Activated naive CD4-positive, alpha-beta T cell treated with anti-CD3 and anti-CD28 coated beads for 36 hours (primary cell): ENCODE results near the gene SMLR1. TPM values are rescaled to one million over a fixed set of nuclear protein-coding genes. Genes with fewer than 3 reads are reported as not detected.

Experiments
- CTCF ChIA-PET: fragments of 350-600 bp; sonication (Branson Sonifier 250); formaldehyde crosslinking; loops from one replicate; lab custom pipeline; 2021; ENCODE audit warnings: antibody characterized with exemption; lab: Charles Lee
- DNase-seq: peaks from one replicate; pipeline ENCODE4 v3.0.0-alpha.2; 2020
- H3K27ac Mint-ChIP-seq: one replicate; pipeline ENCODE4 v1.8.0; 2021; ENCODE audit warnings: mild to moderate bottlenecking, mixed read lengths
- H3K27me3 Mint-ChIP-seq: one replicate; pipeline ENCODE4 v1.8.0; 2021; ENCODE audit warnings: low read depth, mixed read lengths
- H3K36me3 Mint-ChIP-seq: one replicate; pipeline ENCODE4 v1.8.0; 2021; ENCODE audit warnings: low read depth, mixed read lengths
- H3K4me1 Mint-ChIP-seq: one replicate; pipeline ENCODE4 v1.8.0; 2021; ENCODE audit warnings: low read depth, mixed read lengths
- H3K4me3 Mint-ChIP-seq: one replicate; pipeline ENCODE4 v1.8.0; 2021; ENCODE audit warnings: mild to moderate bottlenecking, moderate library complexity, mixed read lengths
- H3K9me3 Mint-ChIP-seq: one replicate; pipeline ENCODE4 v1.8.0; 2021; ENCODE audit warnings: mixed read lengths
- intact Hi-C: fragments of 100-400 bp; cut with micrococcal nuclease; formaldehyde crosslinking; loops from one replicate; pipeline ENCODE4 v1.15.1; 2023
- total RNA-seq, 2 experiments: library from RNA; stranded (reverse); gene quantifications; one replicate each; pipeline ENCODE4 v1.2.3, GENCODE V29; 2021

The SMLR1 gene
- total RNA-seq, 2 experiments from 2014 or later: not detected

- H3K27ac Mint-ChIP-seq: no peak overlapping the region
- intact Hi-C loops: no loop called here
- H3K27me3 Mint-ChIP-seq: no peaks in the 10 kb centered on the region
- no peak for DNase-seq
- H3K36me3 Mint-ChIP-seq: no peaks in the 10 kb centered on the region
- CTCF ChIA-PET: interaction anchor here (0.6 to 0.7 kb wide), 4 partner anchors 70 to 1380 kb away, joined by 3 to 5 read pairs (median 4); no protein-coding TSS in a partner anchor
- H3K4me1 Mint-ChIP-seq: no peaks in the 10 kb centered on the region
- no peaks in the 10 kb centered on the region for H3K9me3 Mint-ChIP-seq
- H3K4me3 Mint-ChIP-seq: no peak overlapping the region
Measured at GRCh38 chr6:130859161-130859867, 32.1 kb downstream of the SMLR1 start.

- DNase-seq: no peak
- intact Hi-C loops: no loop called here
- Mint-ChIP-seq H3K4me1 (no peaks in the 10 kb centered on the region), H3K9me3 (no peaks in the 10 kb centered on the region), H3K36me3 (no peaks in the 10 kb centered on the region), H3K4me3 (no peak overlapping the region), H3K27ac (no peak overlapping the region), H3K27me3 (no peaks in the 10 kb centered on the region)
- CTCF ChIA-PET: interaction anchor here (1.4 kb wide), 1 partner anchor 9 kb away, joined by 5 read pairs; no protein-coding TSS in a partner anchor
Measured at GRCh38 chr6:130862370-130862769, 35.2 kb downstream of the SMLR1 start.

- intact Hi-C loops: no loop called here
- no peak for DNase-seq
- no peaks in the 10 kb centered on the region for H3K4me1 Mint-ChIP-seq
- H3K4me3 Mint-ChIP-seq: no peak overlapping the region
- no peaks in the 10 kb centered on the region for H3K9me3 Mint-ChIP-seq
- no peaks in the 10 kb centered on the region for H3K27me3 Mint-ChIP-seq
- H3K27ac Mint-ChIP-seq: no peak overlapping the region
- H3K36me3 Mint-ChIP-seq: no peaks in the 10 kb centered on the region
- CTCF ChIA-PET: interaction anchor here (1.4 kb wide), 1 partner anchor 8 kb away, joined by 5 read pairs; no protein-coding TSS in a partner anchor
Measured at GRCh38 chr6:130863415-130864230, 36.4 kb downstream of the SMLR1 start.

- no peaks in the 10 kb centered on the region for H3K27me3 Mint-ChIP-seq
- no peak overlapping the region for H3K4me3 Mint-ChIP-seq
- no peaks in the 10 kb centered on the region for H3K36me3 Mint-ChIP-seq
- DNase-seq: no peak
- intact Hi-C loops: no loop called here
- H3K4me1 Mint-ChIP-seq: no peaks in the 10 kb centered on the region
- no peak overlapping the region for H3K27ac Mint-ChIP-seq
- H3K9me3 Mint-ChIP-seq: no peaks in the 10 kb centered on the region
- CTCF ChIA-PET: no interaction called here
Measured at GRCh38 chr6:130864344-130864743, 37.1 kb downstream of the SMLR1 start.

GRCh38 chr6:130865793-130866192, 38.6 kb downstream of the SMLR1 start:
- Mint-ChIP-seq H3K9me3 (no peaks in the 10 kb centered on the region), H3K27me3 (no peaks in the 10 kb centered on the region), H3K4me3 (no peak overlapping the region), H3K4me1 (no peaks in the 10 kb centered on the region), H3K27ac (no peak overlapping the region), H3K36me3 (peaks cover 1% of the 10 kb centered on the region)
- intact Hi-C loops: no loop called here
- DNase-seq: no peak
- CTCF ChIA-PET: no interaction called here

- intact Hi-C loops: loop anchor here (5.0 kb wide), 1 partner anchor 792 kb away; no protein-coding TSS in a partner anchor
- Mint-ChIP-seq H3K4me3 (no peak overlapping the region), H3K27me3 (no peaks in the 10 kb centered on the region), H3K9me3 (no peaks in the 10 kb centered on the region), H3K4me1 (peaks cover 4% of the 10 kb centered on the region), H3K36me3 (peaks cover 1% of the 10 kb centered on the region), H3K27ac (no peak overlapping the region)
- no peak for DNase-seq
- CTCF ChIA-PET: interaction anchor here (0.7 kb wide), 1 partner anchor 1273 kb away, joined by 3 read pairs; no protein-coding TSS in a partner anchor
Measured at GRCh38 chr6:130869681-130870080, 42.5 kb downstream of the SMLR1 start.

GRCh38 chr6:130870179-130870880, 43.1 kb downstream of the SMLR1 start:
- peaks cover 4% of the 10 kb centered on the region for H3K4me1 Mint-ChIP-seq
- H3K9me3 Mint-ChIP-seq: no peaks in the 10 kb centered on the region
- H3K4me3 Mint-ChIP-seq: no peak overlapping the region
- H3K27me3 Mint-ChIP-seq: no peaks in the 10 kb centered on the region
- H3K36me3 Mint-ChIP-seq: peaks cover 1% of the 10 kb centered on the region
- intact Hi-C loops: loop anchor here (5.0 kb wide), 1 partner anchor 793 kb away; no protein-coding TSS in a partner anchor
- DNase-seq: no peak
- no peak overlapping the region for H3K27ac Mint-ChIP-seq
- CTCF ChIA-PET: interaction anchor here (0.7 to 2.2 kb wide), 7 partner anchors 15 to 1274 kb away, joined by 3 to 12 read pairs (median 5); no protein-coding TSS in a partner anchor

GRCh38 chr6:130872250-130873095, 45.3 kb downstream of the SMLR1 start:
- intact Hi-C loops: loop anchor here (1.0 to 5.0 kb wide), 2 partner anchors 550 to 795 kb away; no protein-coding TSS in a partner anchor
- Mint-ChIP-seq H3K4me3 (no peak overlapping the region), H3K9me3 (no peaks in the 10 kb centered on the region), H3K27me3 (no peaks in the 10 kb centered on the region), H3K27ac (no peak overlapping the region), H3K36me3 (peaks cover 1% of the 10 kb centered on the region), H3K4me1 (peaks cover 4% of the 10 kb centered on the region)
- peak; percentile 86 for DNase-seq
- CTCF ChIA-PET: interaction anchor here (0.6 to 2.2 kb wide), 12 partner anchors 10 to 550 kb away, joined by 3 to 12 read pairs (median 5); no protein-coding TSS in a partner anchor

- no peak overlapping the region for H3K27ac Mint-ChIP-seq
- intact Hi-C loops: loop anchor here (5.0 kb wide), 1 partner anchor 796 kb away; no protein-coding TSS in a partner anchor
- peaks cover 4% of the 10 kb centered on the region for H3K4me1 Mint-ChIP-seq
- peaks cover 1% of the 10 kb centered on the region for H3K36me3 Mint-ChIP-seq
- no peaks in the 10 kb centered on the region for H3K27me3 Mint-ChIP-seq
- H3K9me3 Mint-ChIP-seq: no peaks in the 10 kb centered on the region
- DNase-seq: no peak
- CTCF ChIA-PET: interaction anchor here (0.6 to 0.7 kb wide), 2 partner anchors 272 to 543 kb away, joined by 3 to 7 read pairs; no protein-coding TSS in a partner anchor
- no peak overlapping the region for H3K4me3 Mint-ChIP-seq
Measured at GRCh38 chr6:130873746-130874145, 46.5 kb downstream of the SMLR1 start.

- H3K4me1 Mint-ChIP-seq: no peaks in the 10 kb centered on the region
- intact Hi-C loops: loop anchor here (10.0 kb wide), 1 partner anchor 1035 kb away; no protein-coding TSS in a partner anchor
- H3K27ac Mint-ChIP-seq: no peak overlapping the region
- no peak overlapping the region for H3K4me3 Mint-ChIP-seq
- no peak for DNase-seq
- H3K9me3 Mint-ChIP-seq: no peaks in the 10 kb centered on the region
- no peaks in the 10 kb centered on the region for H3K27me3 Mint-ChIP-seq
- CTCF ChIA-PET: interaction anchor here (9.2 kb wide), 1 partner anchor 235 kb away, joined by 104 read pairs; no protein-coding TSS in a partner anchor
- no peaks in the 10 kb centered on the region for H3K36me3 Mint-ChIP-seq
Measured at GRCh38 chr6:130879826-130880225, 52.6 kb downstream of the SMLR1 start.

GRCh38 chr6:130882370-130882769, 55.2 kb downstream of the SMLR1 start:
- H3K9me3 Mint-ChIP-seq: no peaks in the 10 kb centered on the region
- DNase-seq: no peak
- intact Hi-C loops: loop anchor here (10.0 kb wide), 1 partner anchor 1032 kb away; no protein-coding TSS in a partner anchor
- H3K36me3 Mint-ChIP-seq: no peaks in the 10 kb centered on the region
- CTCF ChIA-PET: interaction anchor here (0.7 to 9.2 kb wide), 3 partner anchors 10 to 232 kb away, joined by 3 to 104 read pairs (median 5); no protein-coding TSS in a partner anchor
- no peaks in the 10 kb centered on the region for H3K4me1 Mint-ChIP-seq
- H3K4me3 Mint-ChIP-seq: no peak overlapping the region
- no peaks in the 10 kb centered on the region for H3K27me3 Mint-ChIP-seq
- no peak overlapping the region for H3K27ac Mint-ChIP-seq
